ENCODE data around the gene LYZL6.

DNA sequence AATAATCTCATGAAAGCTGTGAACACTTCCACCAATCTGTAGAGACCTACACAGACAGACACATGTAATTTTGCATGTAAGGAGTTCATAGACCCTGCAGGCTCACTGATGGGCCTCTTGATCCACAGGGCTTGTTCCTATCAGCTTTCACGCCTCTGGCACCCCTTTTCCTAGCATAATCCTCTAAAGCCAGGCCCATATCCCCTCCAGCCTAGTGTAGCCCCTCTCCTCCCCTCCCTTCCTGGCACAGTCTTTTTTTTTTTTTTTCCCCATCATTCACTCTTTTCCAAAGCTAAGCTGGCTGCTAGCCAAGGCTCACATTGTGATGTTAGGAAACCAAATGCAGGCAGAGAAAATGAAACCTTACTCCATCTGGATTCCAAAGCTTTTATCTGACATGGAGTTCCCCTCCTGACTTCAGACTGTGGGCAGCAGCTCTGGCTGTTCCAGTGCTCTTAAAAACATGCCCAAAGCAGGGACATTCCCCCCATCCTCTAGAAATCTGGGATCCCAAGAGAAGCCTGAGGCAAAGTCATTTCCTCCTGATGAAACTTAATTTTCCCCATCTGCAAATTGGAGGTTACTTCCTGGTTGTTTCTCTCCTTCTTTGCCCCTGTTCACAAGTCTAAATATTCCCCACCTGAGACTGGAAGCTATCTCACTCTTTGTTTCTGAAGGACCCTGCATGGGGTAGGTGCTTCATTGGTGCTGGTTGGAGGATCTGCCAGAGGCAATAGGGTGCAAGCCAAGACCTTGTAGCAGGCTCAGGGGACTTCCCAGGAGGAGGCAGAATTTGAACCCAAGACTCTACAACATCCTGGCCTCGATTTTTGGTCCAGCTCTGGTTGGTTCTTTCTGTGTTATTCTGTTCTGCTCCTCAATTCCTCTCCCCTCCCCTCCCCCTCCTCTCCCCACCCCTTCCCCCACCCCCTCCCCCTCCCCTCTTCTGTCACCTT, 53.4 kb downstream of the LYZL6 start:
- TF ChIP-seq, protein P1, sequence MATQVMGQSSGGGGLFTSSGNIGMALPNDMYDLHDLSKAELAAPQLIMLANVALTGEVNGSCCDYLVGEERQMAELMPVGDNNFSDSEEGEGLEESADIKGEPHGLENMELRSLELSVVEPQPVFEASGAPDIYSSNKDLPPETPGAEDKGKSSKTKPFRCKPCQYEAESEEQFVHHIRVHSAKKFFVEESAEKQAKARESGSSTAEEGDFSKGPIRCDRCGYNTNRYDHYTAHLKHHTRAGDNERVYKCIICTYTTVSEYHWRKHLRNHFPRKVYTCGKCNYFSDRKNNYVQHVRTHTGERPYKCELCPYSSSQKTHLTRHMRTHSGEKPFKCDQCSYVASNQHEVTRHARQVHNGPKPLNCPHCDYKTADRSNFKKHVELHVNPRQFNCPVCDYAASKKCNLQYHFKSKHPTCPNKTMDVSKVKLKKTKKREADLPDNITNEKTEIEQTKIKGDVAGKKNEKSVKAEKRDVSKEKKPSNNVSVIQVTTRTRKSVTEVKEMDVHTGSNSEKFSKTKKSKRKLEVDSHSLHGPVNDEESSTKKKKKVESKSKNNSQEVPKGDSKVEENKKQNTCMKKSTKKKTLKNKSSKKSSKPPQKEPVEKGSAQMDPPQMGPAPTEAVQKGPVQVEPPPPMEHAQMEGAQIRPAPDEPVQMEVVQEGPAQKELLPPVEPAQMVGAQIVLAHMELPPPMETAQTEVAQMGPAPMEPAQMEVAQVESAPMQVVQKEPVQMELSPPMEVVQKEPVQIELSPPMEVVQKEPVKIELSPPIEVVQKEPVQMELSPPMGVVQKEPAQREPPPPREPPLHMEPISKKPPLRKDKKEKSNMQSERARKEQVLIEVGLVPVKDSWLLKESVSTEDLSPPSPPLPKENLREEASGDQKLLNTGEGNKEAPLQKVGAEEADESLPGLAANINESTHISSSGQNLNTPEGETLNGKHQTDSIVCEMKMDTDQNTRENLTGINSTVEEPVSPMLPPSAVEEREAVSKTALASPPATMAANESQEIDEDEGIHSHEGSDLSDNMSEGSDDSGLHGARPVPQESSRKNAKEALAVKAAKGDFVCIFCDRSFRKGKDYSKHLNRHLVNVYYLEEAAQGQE (IDR thresholded peaks at IDR 0.05; ENCODE audit: insufficient read depth in 1 of 2, low read depth in 2 of 2, low read length in 1 of 2), result no peak
- TF ChIP-seq, protein P2, sequence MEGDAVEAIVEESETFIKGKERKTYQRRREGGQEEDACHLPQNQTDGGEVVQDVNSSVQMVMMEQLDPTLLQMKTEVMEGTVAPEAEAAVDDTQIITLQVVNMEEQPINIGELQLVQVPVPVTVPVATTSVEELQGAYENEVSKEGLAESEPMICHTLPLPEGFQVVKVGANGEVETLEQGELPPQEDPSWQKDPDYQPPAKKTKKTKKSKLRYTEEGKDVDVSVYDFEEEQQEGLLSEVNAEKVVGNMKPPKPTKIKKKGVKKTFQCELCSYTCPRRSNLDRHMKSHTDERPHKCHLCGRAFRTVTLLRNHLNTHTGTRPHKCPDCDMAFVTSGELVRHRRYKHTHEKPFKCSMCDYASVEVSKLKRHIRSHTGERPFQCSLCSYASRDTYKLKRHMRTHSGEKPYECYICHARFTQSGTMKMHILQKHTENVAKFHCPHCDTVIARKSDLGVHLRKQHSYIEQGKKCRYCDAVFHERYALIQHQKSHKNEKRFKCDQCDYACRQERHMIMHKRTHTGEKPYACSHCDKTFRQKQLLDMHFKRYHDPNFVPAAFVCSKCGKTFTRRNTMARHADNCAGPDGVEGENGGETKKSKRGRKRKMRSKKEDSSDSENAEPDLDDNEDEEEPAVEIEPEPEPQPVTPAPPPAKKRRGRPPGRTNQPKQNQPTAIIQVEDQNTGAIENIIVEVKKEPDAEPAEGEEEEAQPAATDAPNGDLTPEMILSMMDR (IDR thresholded peaks at IDR 0.05), result no peak
- no peak for TF ChIP-seq TCF7L2 (IDR thresholded peaks at IDR 0.05; ENCODE audit: low read depth, low read length)
